ENCODE data around the gene KIAA0930.

DNA sequence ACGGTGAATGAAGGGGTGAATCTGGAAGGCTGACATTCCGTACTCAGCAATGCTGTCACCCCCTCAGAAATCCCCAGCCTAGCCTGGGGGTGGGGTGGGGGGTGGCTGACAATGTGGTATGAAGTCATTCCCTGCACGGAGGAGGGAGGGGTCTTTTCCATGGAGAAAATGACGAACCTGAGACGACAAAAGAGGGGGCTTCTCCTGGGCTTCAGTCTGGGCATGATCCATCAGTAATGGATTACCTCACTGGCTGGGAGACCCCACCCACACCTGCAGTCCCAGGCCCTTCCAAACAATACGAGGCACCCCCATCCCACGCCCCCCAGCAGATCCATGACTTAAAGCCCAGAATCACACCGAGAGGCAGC, 1.0 kb downstream of the KIAA0930 start:
- TF ChIP-seq, protein P1, sequence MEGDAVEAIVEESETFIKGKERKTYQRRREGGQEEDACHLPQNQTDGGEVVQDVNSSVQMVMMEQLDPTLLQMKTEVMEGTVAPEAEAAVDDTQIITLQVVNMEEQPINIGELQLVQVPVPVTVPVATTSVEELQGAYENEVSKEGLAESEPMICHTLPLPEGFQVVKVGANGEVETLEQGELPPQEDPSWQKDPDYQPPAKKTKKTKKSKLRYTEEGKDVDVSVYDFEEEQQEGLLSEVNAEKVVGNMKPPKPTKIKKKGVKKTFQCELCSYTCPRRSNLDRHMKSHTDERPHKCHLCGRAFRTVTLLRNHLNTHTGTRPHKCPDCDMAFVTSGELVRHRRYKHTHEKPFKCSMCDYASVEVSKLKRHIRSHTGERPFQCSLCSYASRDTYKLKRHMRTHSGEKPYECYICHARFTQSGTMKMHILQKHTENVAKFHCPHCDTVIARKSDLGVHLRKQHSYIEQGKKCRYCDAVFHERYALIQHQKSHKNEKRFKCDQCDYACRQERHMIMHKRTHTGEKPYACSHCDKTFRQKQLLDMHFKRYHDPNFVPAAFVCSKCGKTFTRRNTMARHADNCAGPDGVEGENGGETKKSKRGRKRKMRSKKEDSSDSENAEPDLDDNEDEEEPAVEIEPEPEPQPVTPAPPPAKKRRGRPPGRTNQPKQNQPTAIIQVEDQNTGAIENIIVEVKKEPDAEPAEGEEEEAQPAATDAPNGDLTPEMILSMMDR (conservative IDR thresholded peaks at IDR 0.05; ENCODE audit: low read depth, low read length): no peak
- TF ChIP-seq EZH2 (IDR thresholded peaks at IDR 0.05; ENCODE audit: borderline replicate concordance, low read depth, low read length, poor library complexity, severe bottlenecking): no peak

All from A673 (cell line).